SU-DHL-6 (cell line): ENCODE data around the gene ASAP2.

ENCODE experiments used
- H2AFZ ChIP-seq: fragments of 200-600 bp; sonication (generic); 2 replicates; pipeline ENCODE4 v1.6.1; 2014; ENCODE audit warnings: low read depth, mild to moderate bottlenecking, moderate library complexity, mixed read lengths, antibody characterized with exemption, low read length; ENCODE audit not compliant: severe bottlenecking
- H3F3A ChIP-seq: fragments of 200-600 bp; shearing (Covaris generic); 2 replicates; pipeline ENCODE4 v1.6.0; 2016; ENCODE audit warnings: antibody characterized with exemption, mild to moderate bottlenecking; ENCODE audit not compliant: insufficient read depth
- H3K27ac ChIP-seq: fragments of 200-600 bp; sonication (generic); 2 replicates; pipeline ENCODE4 v1.5.1; 2016; ENCODE audit warnings: low read depth, mild to moderate bottlenecking, low read length, moderate library complexity, mixed read lengths
- H3K27me3 ChIP-seq: fragments of 200-600 bp; sonication (generic), shearing (Covaris generic); 2 replicates; pipeline ENCODE4 v1.6.0; 2014; ENCODE audit warnings: mild to moderate bottlenecking, low read length
- H3K36me3 ChIP-seq: fragments of 200-600 bp; sonication (generic); 2 replicates; pipeline ENCODE4 v1.6.1; 2014; ENCODE audit warnings: mild to moderate bottlenecking, low read length, mixed read lengths
- H3K4me2 ChIP-seq: fragments of 300-600, 200-600 bp; shearing (Covaris generic), sonication (generic); 2 replicates; pipeline ENCODE4 v1.6.0; 2014; ENCODE audit warnings: low read length, low read depth, mild to moderate bottlenecking; ENCODE audit not compliant: poor library complexity, severe bottlenecking
- H3K4me3 ChIP-seq: fragments of 200-600 bp; sonication (generic); 2 replicates; pipeline ENCODE4 v1.5.1; 2014; ENCODE audit warnings: antibody characterized with exemption, low read length, mild to moderate bottlenecking, mixed read lengths; ENCODE audit not compliant: insufficient read depth, poor library complexity, severe bottlenecking
- H3K79me2 ChIP-seq: fragments of 200-600 bp; sonication (generic); 2 replicates; pipeline ENCODE4 v1.6.1; 2014; ENCODE audit warnings: mild to moderate bottlenecking, low read length, moderate library complexity; ENCODE audit not compliant: insufficient read depth
- H3K9ac ChIP-seq: fragments of 200-600 bp; sonication (generic); 2 replicates; pipeline ENCODE4 v1.7.0; 2014; ENCODE audit warnings: mild to moderate bottlenecking, low read length
- H3K9me2 ChIP-seq: fragments of 200-600 bp; sonication (generic); replicated peaks from 2 replicates; pipeline ENCODE4 v1.6.1; 2014; ENCODE audit warnings: low read length; ENCODE audit not compliant: insufficient read depth
- H3K9me3 ChIP-seq: fragments of 200-600 bp; sonication (generic); 2 replicates; pipeline ENCODE4 v1.6.1; 2014; ENCODE audit warnings: low read length, mixed read lengths; ENCODE audit not compliant: insufficient read depth
- H4K20me1 ChIP-seq: fragments of 200-600 bp; sonication (generic); 2 replicates; pipeline ENCODE4 v1.6.1; 2014; ENCODE audit warnings: low read depth, mild to moderate bottlenecking, antibody characterized with exemption, low read length, moderate library complexity, mixed read lengths
- CTCF ChIP-seq: fragments of 200-600 bp; sonication (generic); IDR thresholded peaks from one replicate; pipeline ENCODE4 v1.5.1; 2017; ENCODE audit warnings: antibody characterized with exemption, mild to moderate bottlenecking, low read length, moderate library complexity; ENCODE audit not compliant: insufficient read depth, poor library complexity, severe bottlenecking
- EZH2phosphoT487 ChIP-seq: fragments of 200-600 bp; sonication (generic), shearing (Covaris generic); conservative IDR thresholded peaks from 2 replicates; pipeline ENCODE4 v1.6.1; 2018; ENCODE audit warnings: mild to moderate bottlenecking, antibody characterized with exemption, low read length, moderate library complexity, mixed read lengths

ASAP2 gene

DNA sequence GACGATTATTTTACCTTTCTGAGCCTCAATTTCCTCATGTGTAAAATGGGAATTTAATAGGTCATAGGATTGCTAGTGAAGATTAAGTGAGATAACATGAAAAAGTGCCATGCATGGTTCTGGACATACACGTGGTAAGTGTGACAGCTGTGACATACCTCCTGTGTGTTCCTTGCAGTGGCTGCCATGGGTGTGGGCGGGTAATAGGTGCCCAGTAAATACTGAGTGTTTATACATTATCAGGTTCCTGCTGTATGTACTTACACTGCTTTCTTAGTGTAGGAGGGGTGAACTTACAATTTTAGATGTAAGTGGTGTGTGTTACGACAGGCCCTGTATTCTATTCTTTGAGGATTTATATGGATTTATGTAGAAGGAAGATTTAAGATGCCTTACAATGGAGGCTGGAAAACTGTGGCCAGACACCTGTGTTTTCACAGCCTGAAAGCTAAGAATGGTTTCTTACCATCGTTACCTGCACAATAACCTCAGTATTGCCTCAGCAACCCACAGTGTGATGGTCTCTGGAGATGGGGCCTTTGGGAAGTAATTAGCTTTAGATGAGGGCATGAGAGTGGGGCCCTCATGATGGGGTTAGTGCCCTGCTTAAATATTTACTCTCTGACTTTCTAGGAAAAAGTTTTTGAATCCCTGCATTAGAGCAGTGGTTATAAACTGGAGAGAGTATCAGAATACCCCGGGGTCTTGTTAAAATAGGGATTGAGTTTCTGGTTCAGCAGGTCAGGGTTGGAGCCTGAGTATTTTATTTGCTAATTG is 78.1 kb downstream of the ASAP2 start:
- H3K9me2 ChIP-seq: no peaks in the 10 kb centered on the region
- TF ChIP-seq CTCF (no peak), EZH2phosphoT487 (no peak)
- no peaks in the 10 kb centered on the region for H3K79me2 ChIP-seq
- H3K27ac ChIP-seq: no peak overlapping the region
- no peak overlapping the region for H3K4me2 ChIP-seq
- H3K4me3 ChIP-seq: no peak overlapping the region
- H4K20me1 ChIP-seq: no peaks in the 10 kb centered on the region
- H3F3A ChIP-seq: no peaks in the 10 kb centered on the region
- H2AFZ ChIP-seq: no peak overlapping the region
- H3K9ac ChIP-seq: no peak overlapping the region
- H3K9me3 ChIP-seq: no peaks in the 10 kb centered on the region
- H3K27me3 ChIP-seq: no peaks in the 10 kb centered on the region
- H3K36me3 ChIP-seq: no peaks in the 10 kb centered on the region

DNA sequence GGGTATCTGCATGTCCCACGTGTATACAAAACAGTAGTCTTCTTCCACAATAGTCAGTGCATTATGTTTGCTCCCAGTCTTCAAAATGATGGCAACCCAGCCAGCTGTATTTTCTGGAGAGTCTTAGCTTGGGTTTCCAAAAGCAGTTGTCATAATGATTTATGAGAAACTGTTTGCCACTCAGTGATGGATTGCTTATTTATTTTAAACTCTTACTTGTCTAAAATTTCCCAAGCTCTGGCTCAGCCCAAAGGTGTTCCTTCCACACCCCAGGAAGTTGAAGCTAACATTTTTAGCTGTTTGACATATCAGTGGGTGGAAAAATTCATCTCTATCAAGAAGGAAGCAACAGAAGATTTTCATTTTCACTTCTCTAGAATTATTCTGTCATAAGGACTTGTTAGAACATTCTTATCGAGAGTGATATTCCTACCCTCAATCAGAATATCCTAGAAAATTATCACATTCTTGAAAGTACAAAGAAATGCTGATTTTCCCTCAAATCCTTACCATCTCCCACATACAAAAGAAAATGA is 78.8 kb downstream of the ASAP2 start:
- Histone ChIP-seq H3F3A (no peaks in the 10 kb centered on the region), H3K4me3 (no peak overlapping the region), H3K4me2 (no peak overlapping the region), H3K36me3 (no peaks in the 10 kb centered on the region), H3K79me2 (no peaks in the 10 kb centered on the region), H3K9me2 (no peaks in the 10 kb centered on the region), H3K9me3 (no peaks in the 10 kb centered on the region), H4K20me1 (no peaks in the 10 kb centered on the region), H3K27me3 (no peaks in the 10 kb centered on the region), H3K9ac (no peak overlapping the region), H3K27ac (no peak overlapping the region), H2AFZ (no peak overlapping the region)
- TF ChIP-seq CTCF (no peak), EZH2phosphoT487 (no peak)

DNA sequence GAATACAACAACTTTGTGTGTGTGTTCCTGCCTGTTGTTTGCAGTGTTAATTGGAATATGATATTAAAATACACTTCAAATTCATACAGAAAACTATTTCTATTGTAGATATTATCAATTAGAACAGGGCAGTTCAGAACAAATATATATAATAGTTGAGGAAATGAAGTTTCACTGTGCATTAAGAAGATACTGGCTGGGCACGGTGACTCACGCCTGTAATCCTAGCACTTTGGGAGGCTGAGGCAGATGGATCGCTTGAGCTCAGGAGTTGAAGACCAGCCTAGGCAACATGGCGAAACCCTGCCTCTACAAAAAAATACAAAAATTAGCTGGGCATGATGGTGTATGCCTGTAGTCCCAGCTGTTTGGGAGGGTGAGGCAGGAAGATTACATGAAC is 79.3 kb downstream of the ASAP2 start:
- no peaks in the 10 kb centered on the region for H3K36me3 ChIP-seq
- H3K27me3 ChIP-seq: no peaks in the 10 kb centered on the region
- no peak overlapping the region for H3K27ac ChIP-seq
- no peaks in the 10 kb centered on the region for H4K20me1 ChIP-seq
- no peak overlapping the region for H3K4me2 ChIP-seq
- H3K79me2 ChIP-seq: no peaks in the 10 kb centered on the region
- H3K9me2 ChIP-seq: no peaks in the 10 kb centered on the region
- TF ChIP-seq CTCF (no peak), EZH2phosphoT487 (no peak)
- no peak overlapping the region for H3K4me3 ChIP-seq
- no peak overlapping the region for H3K9ac ChIP-seq
- no peaks in the 10 kb centered on the region for H3K9me3 ChIP-seq
- no peak overlapping the region for H2AFZ ChIP-seq
- H3F3A ChIP-seq: no peaks in the 10 kb centered on the region
